DMS153 treated with DMSO at 0.1 percent for 48 hours (cell line): ENCODE data around the gene PMVK.

Experiments used
- DNase-seq: peaks from one replicate; lab custom pipeline; 2025; ENCODE audit not compliant: unreplicated experiment; lab: John Stamatoyannopoulos, UW

The PMVK gene

DNA sequence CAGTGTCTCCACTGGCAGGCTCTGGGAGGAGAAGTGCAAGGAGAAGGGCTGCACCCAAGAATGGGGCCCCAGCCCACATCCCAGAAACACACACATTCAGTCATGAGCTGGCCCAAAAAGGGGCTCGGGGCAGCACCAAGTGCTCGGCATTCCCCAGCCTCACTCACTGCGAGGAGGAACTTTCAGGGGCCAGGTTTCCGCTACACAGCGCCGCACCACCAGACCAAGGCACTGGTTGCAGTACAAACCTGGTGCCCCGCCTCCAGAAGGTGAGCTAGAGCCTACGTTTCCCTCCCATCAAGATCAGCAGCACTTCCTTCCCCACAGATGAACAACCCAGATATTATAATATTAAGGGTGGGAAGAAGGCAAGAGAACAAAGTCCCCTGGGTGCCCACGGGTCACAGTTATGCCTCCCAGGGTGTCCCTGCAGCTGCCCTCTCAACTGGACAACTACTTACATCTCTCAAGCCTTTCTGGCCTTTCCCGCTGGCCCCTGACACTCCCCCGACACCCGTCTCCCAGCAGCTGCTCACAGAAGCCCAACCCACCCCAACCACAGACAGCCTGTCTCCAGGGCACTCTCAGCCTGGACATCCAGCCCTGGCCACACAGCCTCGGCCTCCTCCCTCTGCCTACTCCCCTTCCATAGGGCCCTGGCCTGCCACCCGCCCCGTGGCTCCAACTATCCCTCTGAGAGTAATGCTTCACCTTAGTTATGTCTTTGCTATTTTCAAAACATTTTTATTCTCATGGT is 15.6 kb upstream of the PMVK start:
- no peak for DNase-seq

DNA sequence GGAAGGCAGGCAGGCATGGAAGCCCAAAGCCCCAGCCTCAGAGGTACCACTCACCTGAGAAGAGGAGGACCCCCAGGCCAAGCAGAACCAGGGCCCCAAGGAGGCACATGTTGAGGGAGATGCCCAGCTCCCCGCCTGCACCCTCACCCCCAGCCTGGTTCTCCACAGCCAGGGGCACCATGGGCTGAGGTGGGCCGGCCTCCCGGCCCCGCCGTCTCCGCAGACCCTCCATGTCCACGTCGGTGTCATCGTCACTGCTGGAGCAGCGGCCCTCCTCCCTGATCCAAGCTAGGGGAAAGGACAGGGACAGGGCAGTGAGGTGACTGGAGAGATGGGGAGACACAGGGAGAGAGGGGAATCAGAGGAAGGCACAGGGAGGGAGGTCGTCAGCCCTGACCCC is 11.6 kb upstream of the PMVK start:
- no peak for DNase-seq

DNA sequence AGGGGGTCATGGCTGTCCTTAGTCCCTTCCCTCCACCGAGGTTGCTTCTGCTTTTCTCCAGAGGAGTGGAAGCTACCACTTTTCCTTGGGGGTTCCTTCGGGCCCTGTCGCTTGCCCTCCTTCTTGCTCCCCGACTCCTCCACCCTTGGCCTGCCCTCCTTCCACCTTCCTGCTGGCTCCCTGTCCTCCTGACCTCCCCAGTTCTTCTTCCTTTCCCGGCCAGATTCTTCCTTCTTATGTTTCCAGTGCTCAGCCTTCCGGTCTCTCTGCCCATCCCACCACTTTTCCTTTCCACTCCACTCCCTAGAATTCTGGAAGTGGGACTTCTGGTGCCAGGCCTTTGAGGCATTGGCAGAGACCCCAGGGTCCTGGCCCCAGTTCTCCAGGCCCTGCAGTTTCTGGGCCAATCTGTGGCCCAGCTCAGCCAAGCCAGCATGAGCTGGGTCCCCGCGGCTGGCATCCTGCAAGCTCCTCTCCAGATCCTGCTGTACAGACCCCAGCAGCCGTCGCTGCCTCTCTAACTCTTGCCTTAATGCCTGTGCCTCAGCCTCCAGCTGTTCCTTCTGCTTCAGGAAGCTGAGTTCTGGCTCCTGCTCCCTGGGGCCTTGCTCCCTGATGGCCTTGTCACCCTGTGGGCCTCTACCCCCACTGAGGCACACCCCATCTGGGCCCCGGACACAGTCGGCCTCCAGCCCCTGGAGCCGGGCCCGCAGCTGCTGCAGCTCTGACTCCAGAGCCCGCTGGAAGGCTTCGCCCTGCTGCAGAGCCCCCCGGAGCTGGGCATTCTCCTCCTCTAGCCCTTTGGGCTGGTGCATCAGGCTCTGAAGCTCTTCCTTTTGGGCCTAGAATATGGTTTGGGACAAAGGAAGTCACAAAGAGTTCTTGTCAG is 9.7 kb upstream of the PMVK start:
- no peak for DNase-seq

DNA sequence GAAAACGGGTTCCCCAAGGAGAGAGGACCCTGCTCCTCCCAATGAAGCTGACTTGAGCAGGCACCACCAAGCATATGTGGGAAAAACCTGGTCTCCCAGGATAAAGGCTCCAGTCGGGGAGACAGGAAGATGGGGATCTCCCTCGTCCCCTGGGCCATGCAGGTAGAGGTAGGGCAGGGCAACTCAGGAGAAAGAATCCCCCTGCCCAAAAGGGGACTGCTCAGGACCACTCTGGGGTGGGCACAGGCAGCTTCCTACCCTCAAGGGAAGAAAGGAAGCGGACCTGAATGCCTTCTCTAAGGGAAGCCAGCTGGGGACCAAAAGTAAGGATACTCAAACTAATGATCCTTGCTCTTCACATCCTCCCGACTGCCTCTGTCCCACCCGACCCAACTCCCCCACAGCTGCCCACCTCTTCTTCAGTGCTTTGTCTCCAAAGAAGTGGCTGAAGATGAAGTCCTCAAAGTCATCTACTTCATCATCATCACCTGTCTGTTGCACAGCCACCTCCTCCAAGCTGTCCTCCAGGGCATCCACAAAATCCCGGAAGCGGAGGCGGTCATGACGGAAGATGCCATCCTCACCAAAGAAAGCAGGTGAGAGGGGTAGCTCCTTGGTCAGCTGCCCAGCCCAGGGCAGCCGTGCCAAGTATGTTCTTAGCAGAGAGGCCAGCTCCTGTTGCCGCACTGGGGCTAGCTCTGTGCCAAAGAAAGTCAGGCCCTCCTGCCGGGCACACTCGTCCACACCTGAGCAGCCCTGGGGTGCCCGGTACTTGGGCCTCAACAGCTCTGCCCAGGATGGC is 8.8 kb upstream of the PMVK start:
- DNase-seq: no peak

DNA sequence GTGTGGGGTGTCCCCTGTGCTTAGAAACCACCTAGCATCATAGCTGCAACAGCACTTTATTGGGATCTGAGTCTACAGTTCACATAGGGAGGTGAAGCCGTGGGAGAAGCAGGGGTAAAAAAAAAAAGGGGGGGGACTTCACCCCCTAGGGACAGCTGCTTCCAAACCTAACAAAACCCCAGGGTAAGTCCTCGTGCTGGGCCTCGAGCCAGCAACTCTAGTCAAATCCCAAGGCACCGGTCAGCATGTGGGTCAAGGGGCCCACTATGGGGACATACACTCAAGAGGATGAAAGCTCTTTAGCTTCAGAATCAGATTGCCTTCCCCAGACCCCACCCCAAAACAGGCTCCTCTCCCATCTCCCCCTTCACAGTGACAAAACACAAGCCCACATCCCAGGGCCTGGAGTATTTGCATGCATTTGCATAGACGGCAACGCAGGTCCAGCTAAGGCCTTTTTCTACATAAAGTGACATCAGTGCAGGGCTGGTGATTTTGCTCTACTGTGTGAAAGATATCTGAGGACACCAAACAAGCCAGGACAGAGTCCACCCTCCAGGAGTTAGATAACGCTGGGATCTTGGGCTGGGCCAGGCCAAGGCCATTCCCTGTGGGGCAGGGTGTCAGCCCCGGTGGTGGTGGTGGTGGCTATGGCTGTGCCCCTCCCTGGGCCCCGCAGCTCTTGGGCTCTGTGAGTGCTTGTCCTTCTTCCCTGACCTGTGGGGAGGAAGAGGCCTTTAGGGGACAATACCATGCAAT is 8.1 kb upstream of the PMVK start:
- no peak for DNase-seq

DNA sequence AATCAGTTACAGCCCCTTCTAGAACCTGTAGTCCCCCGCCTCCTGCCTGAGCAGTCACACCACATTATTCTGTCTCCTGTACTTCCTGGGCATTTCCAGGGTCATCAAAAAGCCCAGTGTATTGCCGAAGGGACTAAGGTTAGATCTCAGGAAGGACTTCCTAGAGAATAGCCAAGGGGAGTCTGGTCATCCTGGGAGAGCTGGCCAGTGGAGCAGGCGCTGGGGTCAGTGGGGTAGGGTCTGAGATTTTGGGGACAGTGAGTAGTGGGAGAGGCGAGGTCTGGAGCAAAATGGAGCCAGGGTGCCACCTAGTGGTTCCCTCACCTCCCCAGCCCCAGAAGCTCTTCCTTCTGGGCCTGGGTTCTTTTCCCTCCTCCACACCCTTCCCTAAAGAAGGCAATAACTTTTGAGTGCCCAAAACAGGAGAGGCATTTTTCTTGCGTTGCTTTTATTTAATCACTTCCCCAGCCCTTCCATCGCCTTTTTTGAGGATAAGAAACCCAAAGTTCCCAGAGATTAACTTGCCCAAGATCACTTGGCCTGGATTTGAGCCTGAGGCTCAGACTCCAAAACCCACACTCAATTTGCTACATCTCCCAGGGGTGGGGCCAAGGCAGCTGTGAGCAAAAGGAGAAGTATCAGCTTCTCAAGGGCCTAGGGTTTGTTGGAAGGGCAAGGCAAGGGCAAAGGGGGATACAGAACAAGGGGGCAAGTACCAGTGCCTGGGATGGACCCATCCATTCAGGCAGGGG is 7.3 kb upstream of the PMVK start:
- DNase-seq: peak; percentile 53

DNA sequence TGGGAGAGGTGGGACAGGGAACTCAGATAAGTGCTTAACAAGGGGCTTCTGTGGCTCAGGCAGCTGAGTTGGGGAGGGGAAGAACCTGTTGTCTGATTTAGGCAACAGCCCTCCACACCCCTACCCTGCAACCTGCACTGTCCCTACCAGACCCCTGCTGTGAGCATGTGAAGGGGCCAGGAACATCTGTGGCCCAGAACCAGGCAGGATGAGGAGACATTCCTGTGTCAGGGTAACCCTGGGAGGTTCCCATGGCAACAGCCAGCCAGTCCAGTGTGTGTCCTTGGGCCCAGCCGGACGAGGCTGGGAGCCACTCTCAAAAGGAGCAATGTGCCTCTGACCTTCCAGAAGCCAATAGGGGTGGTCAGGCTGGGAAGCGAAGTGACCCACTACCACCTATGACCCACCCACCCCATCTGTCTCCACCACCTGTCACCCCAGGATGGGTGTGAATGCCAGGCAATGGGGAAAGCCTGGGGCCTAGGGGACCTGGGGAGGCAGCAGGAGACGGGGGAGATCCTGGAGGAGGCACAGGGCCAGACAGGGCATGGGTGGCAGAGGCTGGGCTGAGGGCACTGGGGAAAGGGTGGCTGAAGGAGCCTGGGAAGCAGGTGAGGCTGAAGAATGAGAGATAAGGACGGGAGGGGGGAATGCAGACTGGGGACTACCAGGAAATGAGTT is 5.0 kb upstream of the PMVK start:
- DNase-seq: no peak

DNA sequence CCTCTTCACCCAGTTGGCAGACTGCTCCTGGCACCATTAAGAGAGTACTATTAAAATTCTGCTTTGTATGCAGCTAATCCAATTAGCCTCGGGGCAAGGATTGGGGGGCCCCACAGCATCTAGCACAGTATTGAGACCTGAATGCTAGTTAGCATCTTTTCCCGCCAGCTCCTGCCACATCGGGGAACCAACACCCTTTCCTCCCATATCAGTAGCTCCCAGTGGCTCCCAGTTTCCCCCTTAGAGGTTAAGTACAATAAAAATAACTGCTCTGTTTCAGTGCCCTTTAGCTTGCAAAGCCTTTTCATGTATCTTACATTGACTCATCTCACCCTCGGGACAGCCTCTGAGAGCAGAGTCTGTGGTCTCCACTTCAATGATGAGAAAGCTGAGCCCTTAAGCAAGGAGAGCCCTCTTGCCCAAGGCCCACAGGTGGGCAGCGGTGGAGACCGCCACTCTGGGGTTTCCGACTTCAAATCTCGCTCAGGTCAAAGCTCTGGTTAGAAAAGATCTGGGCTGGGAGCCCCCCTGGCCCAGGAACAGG is 4.2 kb upstream of the PMVK start:
- DNase-seq: no peak

DNA sequence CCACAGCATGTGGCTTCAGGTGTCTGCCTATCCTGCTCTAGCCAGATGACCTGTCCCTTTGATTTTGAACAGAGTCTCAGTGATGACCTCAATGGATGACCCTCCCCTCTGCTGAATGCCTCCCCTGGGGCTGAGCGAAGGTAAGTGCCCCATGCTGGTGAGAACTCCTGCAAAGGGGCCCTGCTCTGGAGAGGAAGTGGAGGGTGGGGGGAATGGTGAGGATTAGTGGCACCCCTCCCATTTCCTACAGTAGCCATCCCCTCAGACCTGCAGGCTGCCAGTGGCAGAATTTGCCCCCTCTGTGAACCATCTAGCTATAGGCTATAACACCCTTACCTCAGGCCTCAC is 3.7 kb upstream of the PMVK start:
- no peak for DNase-seq

DNA sequence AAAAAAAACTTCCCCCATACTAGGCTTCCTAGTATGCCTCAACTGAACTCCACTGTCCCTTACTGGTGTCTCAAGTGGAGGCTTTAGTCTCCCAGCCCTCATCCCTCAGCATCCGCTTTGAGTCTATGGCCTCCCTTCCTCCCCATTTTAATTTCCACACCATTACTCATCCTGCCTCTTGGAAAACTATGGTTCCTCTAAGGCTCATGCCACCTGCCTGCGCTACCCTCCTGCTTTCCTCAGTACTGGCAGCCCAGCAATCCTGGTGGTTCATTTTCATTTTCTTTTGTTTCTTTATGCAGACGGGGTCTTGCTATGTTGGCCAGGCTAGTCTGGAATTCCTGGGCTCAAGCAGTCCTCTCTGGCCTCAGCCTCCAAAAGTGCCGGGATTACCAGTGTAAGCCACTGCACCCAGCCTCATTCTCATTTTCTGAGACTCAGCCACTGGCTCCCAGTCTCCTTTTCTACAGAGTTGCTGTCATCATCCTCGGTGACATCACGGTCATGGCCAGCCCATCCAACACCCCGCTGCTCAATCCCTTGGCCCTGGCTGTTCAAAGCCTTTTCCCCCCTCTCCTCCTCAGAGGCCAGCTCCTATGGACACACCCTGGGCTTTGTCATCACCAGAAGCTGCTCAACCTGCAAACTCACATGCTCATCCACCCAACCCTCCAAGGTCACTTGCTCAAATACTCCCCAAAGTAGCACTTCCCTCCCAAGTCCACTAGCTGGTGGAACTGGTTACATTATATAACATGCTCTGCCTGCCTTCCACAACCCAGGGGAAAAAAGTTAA is 2.3 kb upstream of the PMVK start:
- no peak for DNase-seq

DNA sequence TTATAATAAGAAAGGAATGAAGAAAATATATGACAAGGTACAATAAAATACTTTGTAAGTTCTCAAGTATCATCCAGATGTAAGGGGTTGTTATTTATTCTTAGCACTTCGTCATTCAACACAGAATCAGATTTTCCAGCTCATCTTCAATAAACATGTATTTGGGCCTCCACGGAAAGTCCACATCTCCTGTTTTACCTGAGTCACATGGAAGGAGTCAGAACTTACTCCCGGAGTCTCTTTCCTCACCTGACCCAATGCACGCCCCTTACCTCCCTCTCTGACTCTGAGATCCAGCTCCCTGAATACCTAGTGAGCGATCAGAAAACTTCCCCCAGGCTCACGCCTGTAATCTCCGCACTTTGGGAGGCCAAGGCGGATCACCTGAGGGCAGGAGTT is 1.5 kb upstream of the PMVK start:
- no peak for DNase-seq

DNA sequence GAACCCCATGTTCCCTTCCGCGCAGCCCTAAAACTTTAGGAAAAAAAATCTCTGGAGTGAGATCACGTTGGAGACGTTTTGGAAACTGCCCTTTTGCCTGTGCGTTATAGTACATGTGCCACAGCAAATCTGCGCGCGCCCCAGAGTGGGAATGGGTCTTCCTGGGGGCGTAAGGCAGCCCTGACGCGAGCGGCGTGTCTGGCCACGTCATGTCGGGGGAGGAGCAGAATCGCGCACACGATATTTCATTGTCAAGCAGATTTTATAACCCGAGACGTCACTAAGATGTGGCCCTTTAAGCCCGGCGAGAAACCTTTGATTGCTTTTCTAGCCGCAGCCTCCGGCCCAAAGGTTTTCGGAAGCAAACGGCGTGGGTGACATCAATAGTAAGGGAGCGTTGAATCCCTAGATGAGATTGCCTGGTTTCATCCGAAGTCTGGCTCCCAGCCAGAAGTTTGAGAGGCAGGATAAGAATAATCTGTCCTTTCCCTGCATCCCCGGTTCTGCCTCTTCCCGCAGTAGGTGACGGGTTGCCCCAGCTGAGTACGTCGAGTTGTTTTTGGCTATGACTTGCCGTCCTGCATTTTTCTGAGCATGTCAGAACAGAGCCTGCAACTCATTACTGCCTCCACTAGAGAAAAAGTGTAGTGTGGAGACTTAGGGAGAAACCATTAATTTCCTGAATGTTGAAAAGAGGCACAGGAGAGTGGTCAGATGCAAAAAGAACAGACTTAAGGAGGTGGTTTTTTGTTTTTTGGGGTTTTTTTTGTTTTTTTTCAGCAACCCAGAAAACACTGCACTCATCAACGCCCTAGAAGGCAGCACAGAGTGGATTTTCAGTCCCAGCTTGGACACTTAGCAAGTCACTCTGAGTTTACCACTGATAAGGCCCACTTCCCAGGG is 817 bp upstream of the PMVK start:
- DNase-seq: peak; percentile 99

DNA sequence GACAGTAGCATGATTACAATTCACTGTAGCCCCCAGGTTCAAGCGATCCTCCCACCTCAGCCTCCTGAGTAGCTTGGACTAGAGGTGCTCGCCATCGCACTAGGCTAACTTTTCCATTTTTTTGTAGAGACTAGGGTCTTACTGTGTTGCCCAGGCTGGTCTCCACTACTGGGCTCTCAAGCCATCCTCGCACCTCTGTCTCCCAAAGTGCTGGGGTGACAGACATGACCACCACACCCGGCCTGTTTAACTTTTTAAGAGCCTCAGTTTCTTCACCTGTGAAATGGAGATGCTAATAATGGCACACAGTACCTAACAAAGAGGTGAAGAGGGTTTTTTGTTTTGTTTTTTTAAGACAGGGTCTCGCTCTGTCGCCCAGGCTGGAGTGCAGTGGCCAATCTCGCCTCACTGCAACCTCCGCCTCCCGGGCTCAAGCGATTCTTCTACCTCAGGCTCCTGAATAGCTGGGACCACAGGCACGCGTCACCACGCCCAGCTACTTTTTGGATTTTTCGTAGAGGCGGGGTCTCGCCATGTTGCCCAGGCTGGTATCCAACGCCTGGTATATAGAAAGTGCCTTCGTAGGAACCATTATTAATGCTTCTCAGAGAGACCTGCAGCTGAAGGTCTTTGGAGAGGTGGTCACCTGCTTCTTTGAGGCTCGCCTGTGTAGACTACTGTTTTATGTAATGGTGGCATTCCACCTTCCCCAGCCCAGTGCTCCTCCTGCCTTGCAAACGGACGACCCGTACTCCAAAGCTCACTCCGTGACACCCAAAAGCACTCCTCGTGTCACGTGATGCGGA is 567 bp downstream of the PMVK start:
- no peak for DNase-seq

DNA sequence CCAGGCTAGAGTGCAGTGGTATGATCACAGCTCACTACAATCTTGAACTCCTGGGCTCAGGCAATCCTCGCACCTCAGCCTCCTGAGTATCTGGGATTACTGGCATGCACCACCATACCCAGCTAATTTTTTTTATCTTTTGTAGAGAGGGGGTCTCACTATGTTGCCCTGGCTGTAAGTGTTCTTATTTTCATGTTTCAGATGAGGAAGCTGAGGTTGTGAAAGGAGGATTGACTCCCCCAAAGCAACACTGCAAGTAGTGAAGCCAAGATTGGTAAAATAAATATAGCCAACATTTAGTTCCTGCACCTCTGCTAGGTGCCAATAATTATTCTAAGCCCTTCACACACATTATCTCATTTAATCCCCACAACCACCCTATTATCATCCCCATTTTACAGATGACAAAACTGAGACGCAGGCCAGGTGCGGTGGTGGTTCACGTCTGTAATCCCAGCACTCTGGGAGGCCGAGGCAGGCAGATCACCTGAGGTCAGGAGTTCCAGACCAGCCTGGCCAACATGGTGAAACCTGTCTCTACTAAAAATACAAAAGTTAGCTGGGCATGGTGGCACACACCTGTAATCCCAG is 2.1 kb downstream of the PMVK start:
- no peak for DNase-seq

DNA sequence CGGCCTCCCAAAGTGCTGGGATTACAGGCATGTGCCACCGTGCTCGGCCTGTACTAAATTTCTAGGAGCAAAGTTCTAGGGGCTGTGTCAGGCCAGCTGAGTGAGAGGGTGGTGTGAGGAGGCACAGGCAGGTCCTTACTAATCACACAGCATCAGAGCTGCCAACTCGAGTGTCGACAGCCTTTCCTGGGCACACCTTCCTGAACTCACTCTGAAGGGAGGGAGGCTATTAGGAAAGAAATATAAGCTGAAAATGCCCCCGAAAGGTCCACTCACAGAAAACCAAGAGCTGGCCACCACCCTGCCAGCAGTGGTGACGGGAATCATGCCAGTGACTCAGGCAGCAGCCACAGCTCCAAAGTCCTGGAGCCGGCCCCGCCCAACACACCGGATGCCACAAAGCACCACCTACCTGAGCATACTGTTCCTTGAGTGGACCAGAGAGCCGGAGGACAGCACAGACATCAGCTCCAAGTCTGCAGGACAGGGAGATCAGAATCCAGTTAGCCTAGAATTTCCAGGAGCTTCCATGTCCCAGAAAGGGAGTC is 4.5 kb downstream of the PMVK start:
- DNase-seq: no peak

DNA sequence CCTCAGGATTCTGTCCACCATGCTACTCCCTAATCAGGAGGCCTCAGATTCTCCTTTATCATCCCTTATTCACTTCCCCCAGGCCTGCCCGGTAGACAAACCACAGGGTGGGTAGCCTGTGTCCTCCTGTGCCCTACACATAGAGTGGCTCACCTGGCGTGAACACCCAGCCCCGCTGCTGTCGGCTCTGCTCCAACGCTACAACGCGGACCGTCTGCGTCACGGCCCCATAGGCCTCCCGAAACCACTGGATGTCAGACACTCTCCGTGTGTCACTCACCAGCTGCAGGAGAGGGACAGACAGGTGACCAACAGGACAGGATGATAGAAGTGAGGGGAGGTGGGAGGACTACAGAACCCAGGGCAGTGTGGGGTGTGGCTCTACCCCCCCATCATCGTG is 10.3 kb downstream of the PMVK start:
- DNase-seq: no peak
